HG03521 (cell line): ENCODE results near the gene GTF3A.

ENCODE experiments used
- ATAC-seq: cut with Tn5 transposase; IDR thresholded peaks from one replicate; pipeline ENCODE4 v1.9.1; 2021; ENCODE audit warnings: mild to moderate bottlenecking, moderate library complexity; ENCODE audit not compliant: unreplicated experiment

Gene GTF3A

DNA sequence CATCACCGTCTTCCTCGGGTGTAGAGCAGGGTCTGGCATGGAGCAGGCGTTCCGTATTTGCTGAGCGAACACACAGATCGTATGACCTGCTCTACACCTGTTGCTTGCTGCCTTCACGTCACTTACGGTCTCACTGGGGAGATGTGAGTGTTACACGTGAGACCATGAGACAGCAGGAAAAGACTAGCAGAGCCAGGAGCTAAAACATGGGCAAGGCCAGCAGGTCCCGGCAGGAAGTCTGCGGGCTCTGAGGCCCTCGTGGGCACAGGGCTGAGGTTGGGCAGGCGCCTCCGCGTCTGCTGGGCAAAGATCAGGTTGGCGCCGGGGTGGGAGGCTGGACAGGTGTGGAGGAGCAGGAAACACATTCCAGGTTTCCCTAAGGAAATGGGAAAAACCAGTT is 19.7 kb upstream of the GTF3A start:
- no peak for ATAC-seq

DNA sequence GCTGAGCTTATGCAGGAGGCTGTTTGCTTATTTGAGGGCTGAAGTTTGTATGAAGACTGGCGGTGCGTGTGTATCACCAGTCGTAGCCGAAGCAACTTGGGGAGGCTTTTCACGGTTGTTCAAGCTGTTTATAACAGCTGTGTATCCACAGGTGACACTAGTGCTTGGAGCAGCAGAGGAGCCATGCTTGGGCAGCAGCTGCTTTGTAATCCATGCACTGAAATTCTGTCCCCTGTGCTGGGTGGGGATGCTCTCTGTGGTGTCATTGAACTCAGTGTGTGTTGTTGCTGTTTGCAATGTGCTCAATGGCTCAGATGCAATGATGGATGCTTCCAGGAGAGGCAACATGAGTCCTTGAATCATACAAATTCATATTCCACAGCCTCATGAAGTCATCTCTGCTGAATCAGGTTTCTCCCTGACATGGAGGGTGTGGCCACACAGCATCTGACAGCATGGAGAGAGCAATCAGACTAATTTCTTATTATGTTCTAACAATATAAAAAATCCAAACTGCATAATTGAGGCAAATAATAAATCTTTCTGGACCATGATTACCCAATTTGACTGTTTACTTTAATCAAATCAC is 18.8 kb upstream of the GTF3A start:
- no peak for ATAC-seq

DNA sequence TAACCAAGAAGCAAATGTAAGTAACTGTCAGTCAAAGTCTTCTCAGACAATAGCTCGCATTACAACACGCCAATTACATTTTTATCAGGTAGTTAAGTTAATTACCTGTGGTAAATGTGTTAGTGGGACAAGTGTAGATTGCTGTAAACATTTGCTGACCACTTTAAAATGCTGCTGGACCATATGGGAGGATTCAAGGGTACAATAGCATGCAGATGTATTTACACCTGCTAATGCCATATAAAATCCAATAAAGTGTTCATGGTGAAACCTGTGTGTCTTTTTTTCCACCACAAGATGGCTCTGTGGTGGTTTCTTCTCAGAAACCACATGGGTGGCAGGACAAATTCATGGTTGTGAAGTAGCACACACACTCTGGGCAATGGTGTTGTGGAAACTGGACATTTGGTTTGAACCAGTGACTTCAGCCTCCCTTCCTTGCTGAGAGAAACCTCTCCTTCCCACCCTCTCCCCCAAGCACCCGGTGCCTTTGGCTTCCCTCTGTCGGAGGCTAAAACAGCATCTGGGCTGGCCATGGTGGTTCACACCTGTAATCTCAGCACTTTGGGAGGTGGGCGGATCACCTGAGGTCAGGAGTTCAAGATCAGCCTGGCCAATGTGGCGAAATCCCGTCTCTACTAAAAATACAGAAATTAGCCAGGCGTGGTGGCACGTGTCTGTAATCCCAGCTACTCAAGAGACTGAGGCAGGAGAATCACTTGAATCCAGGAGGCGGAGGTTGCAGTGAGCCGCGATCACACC is 18.1 kb upstream of the GTF3A start:
- ATAC-seq: no peak

DNA sequence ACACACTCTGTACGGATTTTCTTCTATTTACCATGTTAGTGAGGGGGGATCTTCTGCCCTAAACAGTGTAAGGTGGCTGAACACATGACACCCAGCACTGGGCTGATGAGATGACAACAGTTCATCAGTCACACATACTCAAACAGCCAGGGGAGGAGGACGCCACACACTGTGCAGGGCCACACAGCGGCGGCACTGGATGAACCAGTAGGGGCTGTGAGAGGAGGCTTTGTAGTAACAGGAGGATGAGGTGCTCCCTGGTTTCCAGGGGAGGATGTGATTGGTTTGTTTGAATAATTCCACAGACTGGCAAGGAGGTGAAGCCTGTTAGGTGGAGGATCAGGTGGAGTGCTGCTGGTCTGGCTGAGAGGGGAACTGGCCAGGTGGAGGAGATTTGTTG is 16.3 kb upstream of the GTF3A start:
- no peak for ATAC-seq

DNA sequence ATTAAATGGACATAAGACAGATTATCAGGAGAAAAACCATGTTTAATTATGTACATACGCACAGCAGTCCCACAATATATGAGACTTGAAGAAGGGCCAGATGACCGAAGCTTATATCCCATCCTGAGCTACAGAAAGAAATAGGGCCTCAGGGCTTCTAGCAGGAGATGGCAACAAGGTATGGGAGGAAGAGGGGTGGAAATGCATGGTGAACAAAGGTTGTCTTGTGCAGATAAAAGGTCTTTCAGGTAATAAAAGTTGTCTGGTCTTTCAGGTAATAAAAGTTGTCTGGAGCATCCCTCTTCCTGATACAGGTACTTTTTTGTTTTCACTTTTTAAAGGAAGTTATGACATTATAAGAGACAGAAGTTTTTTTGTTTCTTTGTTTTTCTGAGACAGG is 15.4 kb upstream of the GTF3A start:
- no peak for ATAC-seq

DNA sequence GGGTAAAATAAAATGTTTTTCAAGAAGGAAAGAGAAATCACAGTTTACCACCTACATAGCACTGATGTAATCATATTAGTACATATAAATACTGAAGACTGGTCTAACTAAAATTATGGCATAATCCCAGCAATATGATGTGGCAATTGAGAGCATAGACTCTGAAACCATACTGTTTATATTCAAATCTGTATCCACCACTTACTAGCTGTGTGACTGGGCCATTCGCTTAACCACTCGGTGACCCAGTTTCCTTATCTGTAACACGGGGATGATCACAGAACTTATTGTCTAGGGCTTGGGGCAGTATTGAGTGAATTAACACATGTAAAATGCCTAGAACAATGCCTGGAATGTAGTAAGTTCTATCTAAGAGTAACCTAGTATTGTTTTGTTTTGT is 13.1 kb upstream of the GTF3A start:
- ATAC-seq: no peak

DNA sequence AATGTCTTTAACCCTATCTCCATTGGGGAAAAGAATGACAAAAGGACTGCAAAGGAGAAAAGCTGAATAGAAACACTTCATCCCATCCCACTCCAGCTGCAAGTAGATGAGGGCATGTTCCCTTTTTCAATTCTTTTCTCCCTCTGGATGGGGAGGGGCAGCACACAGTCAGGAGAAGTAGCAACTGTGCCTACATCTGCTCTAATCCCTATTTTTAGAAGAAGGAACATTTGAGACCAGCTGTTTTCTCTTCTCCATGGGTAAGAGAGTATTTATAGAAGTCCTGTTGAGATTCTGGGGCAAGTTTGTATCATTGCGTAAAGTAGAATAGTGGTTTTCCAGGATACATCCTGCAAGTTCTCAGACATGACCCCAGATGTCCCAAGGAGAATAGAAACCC is 9.3 kb upstream of the GTF3A start:
- ATAC-seq: no peak

DNA sequence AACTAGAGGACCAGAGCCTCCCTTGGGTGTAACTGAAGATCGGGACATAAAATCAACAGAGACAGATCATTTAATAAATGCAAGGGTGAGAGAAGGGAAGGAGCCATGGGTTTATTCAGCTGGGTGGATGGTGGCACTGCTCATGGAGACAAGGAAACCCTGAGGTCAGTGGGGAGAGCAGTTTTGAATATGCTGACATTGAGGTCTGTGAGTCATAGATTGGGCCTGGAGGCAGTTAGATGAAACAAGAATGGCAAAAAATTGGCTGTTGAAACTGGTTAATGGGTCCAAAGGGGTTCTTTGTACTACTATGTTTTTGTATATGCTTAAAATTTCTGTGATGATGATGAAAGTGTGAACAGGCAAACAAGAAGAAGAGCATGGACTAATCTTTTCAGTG is 5.1 kb upstream of the GTF3A start:
- ATAC-seq: no peak

DNA sequence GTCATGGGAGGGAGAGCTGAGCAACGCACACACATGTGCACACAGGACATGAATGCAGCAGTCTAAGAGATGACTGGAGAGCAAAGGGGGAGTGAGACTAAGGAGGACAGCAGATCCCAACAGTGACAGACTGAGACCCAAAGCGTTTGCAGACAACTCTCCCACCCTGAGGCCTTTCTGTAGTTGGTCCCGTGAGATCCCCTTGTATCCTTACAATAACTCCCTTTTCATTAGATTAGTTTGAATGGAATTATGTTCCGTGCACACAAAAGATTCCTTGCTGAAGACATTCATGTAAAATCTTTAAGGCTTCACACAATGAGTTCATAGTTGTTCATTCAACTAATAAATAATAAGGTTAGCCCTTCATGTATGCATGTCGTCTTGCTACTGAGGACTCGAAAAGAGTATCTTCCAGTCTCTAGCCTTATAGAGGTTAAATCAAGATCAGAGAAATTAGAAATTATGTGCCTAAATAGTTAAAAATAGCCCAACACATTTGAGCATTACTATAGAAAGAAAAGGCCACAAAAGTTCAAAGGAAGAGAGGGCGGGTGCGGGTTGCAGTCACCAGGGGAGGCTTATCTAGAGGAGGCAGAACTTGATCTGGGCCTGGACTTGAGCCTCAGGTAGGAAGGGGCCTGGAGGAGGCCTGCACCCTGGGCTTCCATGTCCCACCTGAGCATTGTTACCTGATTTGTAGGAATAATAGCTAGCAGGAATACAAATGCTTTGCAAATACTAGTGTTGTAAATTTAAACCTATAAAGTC is 3.1 kb upstream of the GTF3A start:
- ATAC-seq: no peak

DNA sequence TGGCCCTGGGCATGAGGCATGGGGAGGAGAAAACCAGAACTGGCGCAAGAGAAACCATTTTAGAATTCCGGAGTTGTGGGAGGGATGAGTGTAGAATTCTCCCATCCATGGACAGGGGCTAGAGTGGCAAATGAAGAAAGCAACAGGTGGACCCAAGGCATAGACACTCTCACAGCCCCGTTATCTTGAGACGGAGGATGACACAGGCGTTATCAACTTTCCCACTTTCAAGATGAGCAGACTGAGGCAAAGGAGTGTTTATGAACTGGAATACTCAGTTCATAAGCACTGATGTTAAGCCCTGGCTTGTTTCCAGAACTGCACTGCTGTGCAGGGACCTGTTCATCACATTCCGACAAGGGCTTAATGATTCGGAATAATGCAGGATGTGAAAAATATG is 1.1 kb upstream of the GTF3A start:
- ATAC-seq: no peak

DNA sequence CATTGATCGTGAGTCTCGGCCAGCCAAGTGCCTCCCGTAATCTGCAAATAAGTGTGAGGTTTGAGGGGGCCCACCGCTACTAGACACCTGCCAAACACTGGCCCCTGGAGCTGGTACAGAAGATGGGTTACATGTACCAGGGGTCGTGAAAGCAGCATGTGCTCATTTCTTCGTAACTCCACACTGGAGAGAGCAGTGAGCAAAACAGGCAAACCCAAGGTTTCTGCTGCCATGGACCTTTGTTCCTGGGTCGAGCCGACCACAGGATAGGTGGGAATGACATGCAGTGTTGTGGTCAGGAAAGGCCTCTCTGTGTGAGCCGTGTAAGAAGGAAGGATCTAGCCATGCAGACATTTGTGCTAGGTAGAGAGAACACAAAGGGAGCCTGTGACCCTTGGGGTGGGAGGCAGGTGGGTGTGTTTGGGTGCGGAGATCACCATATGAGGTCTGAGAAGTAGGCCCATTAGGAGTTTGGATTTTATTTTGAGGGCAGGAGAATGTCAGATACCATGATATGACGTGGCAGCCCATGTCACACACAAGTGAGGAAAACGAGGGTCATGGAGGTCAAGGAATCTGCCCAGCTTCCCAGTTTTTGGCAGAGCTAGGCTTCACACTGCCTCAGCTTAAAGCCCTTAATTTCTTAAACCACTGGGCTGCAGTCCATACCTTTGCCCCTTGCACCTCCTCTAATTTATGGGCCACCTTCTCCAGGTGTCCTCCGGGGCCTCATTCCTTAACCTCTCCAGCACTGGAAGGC is 919 bp downstream of the GTF3A start:
- ATAC-seq: no peak

DNA sequence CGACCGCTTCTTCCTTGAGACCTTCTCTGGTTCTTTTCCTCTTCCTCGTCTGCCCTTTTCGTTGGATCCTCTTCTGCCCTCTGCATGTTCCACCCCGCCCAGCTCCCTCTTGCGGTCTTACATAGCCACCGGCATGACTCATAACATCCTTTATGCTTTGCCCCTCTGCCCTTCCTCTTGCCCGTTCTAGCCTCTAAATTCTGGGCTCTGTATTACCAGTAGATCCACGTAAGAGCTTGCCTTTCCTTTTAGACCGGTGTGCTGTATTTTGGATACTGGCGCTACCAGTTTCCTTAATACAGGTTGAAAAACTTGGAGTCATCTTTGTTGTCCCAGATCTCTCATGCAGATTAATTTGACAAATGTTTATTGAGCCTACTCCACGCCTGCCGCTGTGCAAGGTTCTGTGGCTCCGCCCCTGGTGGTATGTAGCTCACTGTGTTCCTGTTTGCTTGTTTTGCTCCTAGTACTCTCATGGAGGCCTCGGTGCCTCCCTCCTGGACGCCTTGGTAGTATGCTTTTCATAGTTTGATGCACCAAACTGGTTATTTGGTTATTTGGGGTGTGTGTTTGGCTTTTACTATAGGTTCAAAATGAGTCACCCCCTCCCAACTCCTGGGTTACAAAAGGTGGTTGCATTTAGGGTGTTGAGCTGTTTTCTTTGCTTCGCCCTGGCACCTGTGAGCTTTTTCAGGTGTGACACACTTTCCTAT is 1.7 kb downstream of the GTF3A start:
- ATAC-seq: peak; percentile 33

DNA sequence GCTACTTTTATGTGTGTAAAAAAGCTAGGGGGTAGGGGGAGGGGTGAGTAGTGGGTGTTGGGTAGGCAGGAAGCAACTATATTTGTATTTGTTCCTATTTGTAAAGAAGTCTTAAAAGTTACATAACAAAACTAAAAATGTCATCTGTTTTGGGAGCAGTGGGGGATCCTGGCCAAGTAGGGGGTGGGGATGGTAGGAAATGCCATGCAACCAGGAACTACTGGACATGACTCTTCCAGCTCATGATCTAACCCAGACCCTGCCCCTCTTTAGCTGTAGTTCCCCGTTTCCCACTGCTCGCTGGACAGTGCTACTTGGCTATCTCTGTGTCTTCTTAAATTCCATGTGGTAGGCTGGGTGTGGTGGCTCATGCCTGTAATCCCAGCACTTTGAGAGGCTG is 3.2 kb downstream of the GTF3A start:
- ATAC-seq: no peak

DNA sequence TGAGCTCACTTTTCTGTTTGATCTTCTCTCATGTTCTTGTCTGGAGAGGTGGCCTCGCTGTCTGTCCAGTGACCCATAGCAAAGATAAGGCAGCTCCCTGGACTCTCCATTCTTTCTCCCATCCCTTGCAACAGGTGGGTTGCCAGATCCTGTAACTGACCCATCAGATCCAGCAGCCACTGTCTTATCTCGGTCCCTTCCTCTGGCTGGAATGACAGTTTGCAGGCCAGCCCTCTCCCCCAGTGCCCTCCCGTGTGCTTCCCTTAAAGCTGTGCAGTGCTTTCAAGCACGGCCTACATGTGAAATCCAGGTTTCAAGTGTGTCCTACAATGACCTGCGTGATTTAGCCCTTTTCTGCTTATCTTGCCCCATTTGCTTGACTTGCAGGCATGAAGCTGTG is 3.7 kb downstream of the GTF3A start:
- no peak for ATAC-seq

DNA sequence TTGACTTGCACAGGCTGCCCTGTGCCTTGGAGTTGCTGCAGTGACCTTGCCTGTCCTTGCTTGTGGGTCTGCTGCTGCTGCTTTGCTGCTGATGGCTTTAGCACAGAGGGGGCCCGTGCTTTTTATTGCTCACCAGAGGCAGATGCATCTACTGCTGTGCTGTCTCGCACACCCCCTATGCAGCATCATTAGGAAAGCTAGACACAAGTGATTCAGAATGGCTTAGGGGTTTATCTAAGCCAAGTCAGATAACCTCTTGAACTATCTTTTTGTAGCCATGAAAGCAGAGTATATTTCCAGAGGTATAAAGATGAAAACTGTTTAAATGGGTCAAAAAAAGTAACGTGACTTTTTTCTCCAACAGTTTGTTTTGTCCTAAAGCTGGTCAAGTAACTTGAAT is 7.8 kb downstream of the GTF3A start:
- ATAC-seq: no peak

DNA sequence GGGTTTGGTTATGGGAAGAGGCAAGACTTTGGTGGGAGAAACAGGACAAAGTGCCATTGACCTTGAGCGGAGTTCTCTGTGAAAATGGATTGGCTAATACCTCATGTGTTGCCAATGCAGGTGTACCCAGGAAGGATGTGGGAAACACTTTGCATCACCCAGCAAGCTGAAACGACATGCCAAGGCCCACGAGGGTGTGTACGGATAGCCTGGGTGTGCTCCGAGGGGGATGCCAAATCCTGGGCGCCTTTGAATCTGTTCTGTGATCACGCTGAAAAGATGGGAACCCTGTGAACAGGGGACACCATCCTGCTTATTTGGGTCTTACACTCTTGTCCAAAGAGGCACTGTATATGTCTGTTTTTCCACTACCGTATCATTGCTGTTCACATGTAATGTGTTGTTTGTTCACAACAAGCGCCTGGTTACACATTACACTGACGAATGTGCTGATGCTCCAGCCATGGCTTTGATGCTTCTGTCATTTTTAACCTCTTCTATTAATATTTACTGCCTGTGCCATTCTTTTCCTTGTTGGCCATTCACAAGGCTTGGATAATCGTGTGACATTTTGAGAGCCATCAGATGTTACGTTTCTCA is 8.3 kb downstream of the GTF3A start:
- ATAC-seq: no peak

DNA sequence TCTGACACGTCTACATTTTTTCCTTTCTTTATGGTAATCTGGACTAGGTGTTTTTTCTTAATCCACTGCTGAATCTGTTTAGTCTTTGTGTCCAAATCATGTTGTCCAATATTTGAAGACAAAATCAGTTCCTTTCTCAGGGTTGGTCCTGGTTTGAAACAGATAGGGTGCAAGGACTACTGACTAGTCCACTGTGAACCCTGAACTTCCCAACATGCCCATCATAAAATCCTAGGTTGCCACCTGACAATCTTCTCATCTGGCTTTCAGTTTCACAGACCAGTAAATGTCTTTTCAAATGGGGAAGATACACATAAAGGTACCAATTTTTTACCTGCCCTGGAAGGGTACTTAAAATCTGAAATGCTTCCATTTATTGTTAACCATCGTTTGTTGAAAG is 12.7 kb downstream of the GTF3A start:
- ATAC-seq: no peak

DNA sequence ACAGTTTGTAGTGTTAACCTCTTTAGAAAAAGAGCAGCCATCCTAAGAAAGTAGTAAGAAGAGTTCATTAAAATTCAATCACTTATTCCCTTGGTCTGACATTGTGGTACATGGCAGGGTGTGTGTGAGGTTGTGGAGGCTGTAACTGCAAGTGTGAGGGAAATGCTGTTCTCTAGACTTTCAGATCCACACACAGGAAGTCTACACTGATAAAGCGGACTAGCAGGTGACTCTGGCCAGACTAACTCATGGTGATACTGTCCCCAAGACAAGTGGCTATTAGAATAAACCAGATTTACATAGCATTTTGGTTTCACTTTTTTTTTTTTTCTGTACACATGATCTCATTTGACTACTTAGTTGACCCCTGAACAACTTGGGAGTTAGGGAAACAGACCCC is 16.0 kb downstream of the GTF3A start:
- no peak for ATAC-seq

DNA sequence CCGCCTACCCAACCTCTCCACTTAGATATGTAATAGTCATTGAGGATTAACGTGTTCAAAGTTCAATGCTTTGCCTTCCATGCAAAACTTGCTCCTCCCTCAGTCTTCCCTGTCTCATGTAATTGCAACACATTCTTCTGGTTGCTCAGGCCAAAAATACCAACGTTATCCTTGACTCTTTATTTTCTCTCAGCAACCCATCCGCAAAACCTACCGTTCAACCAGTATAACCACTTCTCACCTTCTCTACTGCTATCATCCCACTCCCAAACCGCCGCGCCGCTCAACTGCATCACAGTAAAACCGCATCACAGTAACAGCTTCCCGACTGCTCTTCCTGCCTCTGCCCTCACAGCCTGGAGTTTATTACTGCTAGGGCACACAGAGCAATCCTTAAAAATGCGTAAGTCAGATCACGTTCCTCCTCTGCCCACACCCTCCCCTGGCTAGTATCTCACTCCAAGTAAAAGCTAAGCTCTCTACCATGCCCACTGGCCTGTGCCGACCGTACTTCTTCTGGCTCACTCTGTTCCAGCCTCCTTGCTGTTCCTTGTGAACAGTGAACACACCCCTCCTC is 17.7 kb downstream of the GTF3A start:
- no peak for ATAC-seq

DNA sequence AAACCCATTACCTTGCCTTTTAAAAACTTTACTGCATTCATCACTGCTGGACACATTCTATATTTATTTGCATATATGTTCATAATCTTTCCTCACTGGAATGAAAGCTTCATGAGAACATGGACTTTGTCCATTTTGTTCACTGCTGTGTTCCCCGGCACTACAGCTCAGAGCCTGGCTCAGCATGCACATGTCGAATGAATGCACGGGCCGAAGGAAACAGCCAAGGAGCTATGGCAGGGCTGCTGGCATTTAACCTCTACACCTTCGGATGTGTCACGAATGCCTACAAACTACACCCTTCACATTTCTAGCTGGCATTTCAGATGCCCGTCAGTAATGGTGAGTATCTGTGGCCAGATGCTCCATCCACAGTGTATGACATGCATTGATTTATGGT is 18.4 kb downstream of the GTF3A start:
- ATAC-seq: no peak
